Activated T-helper 9 cell treated with anti-CD3 and anti-CD28 coated beads, Interleukin-2, amount 50 U/mL, for 16 hours (primary cell): ENCODE results near the gene CYP19A1.

Source experiments
- DNase-seq: peaks from one replicate; pipeline ENCODE4 v3.0.0-alpha.2; 2020; ENCODE audit warnings: low read depth

The CYP19A1 gene

GRCh38 chr15:51338496-51338895 is at the start of gene CYP19A1:
Gene CYP19A1, minus strand, starts transcription at chr15:51338596. Its CDS starts 95,684 bp downstream, at chr15:51242912.
- no peak for DNase-seq

- DNase-seq, result no peak
These were observed 49.3 kb upstream of the CYP19A1 start for GRCh38 chr15:51387699-51388041.

GRCh38 chr15:51386960-51387698 is 48.7 kb upstream of the CYP19A1 start:
- DNase-seq, result no peak

- no peak for DNase-seq
These were observed 48.1 kb upstream of the CYP19A1 start for GRCh38 chr15:51386486-51386885.

GRCh38 chr15:51386029-51386428 is 47.6 kb upstream of the CYP19A1 start:
- DNase-seq, result no peak

- DNase-seq, result no peak
These were observed 44.4 kb upstream of the CYP19A1 start for GRCh38 chr15:51382787-51383186.

GRCh38 chr15:51380999-51381806 is 42.8 kb upstream of the CYP19A1 start:
- DNase-seq, result no peak

- DNase-seq, result no peak
These were observed 41.0 kb upstream of the CYP19A1 start for GRCh38 chr15:51379390-51379789.

- DNase-seq, result no peak
These were observed 40.0 kb upstream of the CYP19A1 start for GRCh38 chr15:51378406-51378805.

GRCh38 chr15:51377038-51377786 is 38.8 kb upstream of the CYP19A1 start:
- no peak for DNase-seq

- no peak for DNase-seq
These were observed 37.7 kb upstream of the CYP19A1 start for GRCh38 chr15:51375966-51376640.

GRCh38 chr15:51374131-51374530 is 35.7 kb upstream of the CYP19A1 start:
- no peak for DNase-seq

GRCh38 chr15:51371266-51371665 is 32.9 kb upstream of the CYP19A1 start:
- no peak for DNase-seq

- no peak for DNase-seq
These were observed 31.0 kb upstream of the CYP19A1 start for GRCh38 chr15:51369451-51369761.

- DNase-seq, result no peak
These were observed 30.5 kb upstream of the CYP19A1 start for GRCh38 chr15:51368751-51369450.

- no peak for DNase-seq
These were observed 29.9 kb upstream of the CYP19A1 start for GRCh38 chr15:51368307-51368706.

- DNase-seq, result no peak
These were observed 29.1 kb upstream of the CYP19A1 start for GRCh38 chr15:51367322-51367976.

- no peak for DNase-seq
These were observed 28.5 kb upstream of the CYP19A1 start for GRCh38 chr15:51366920-51367319.

- DNase-seq, result no peak
These were observed 27.7 kb upstream of the CYP19A1 start for GRCh38 chr15:51366071-51366470.

- DNase-seq, result no peak
These were observed 27.0 kb upstream of the CYP19A1 start for GRCh38 chr15:51365417-51365816.

GRCh38 chr15:51363383-51363782 is 25.0 kb upstream of the CYP19A1 start:
- no peak for DNase-seq
